NK-92 treated with Interleukin-12 subunit alpha and Interleukin-12 subunit beta, amount 100 ng/mL, for 24 hours (cell line): Measurements from ENCODE around the gene PPP1R26.
A peak's percentile ranks its signal among the peaks of the same experiment; 100 is the strongest.

Experiments used
- DNase-seq: peaks from one replicate; lab custom pipeline; 2025; lab: John Stamatoyannopoulos, UW

The PPP1R26 gene

GRCh38 chr9:135489188-135489906 is 9.8 kb downstream of the PPP1R26 start:
- DNase-seq = no peak

GRCh38 chr9:135490166-135490870 is 10.7 kb downstream of the PPP1R26 start:
- DNase-seq = no peak

- no peak for DNase-seq
Observed at GRCh38 chr9:135490980-135491464, 11.4 kb downstream of the PPP1R26 start.

- no peak for DNase-seq
Observed at GRCh38 chr9:135491764-135492163, 12.2 kb downstream of the PPP1R26 start.

- DNase-seq = no peak
Observed at GRCh38 chr9:135492886-135493669, 13.5 kb downstream of the PPP1R26 start.

- no peak for DNase-seq
Observed at GRCh38 chr9:135494791-135495559, 15.4 kb downstream of the PPP1R26 start.

GRCh38 chr9:135498381-135499126 is 19.0 kb downstream of the PPP1R26 start:
- DNase-seq = no peak

GRCh38 chr9:135499326-135500070 is 19.9 kb downstream of the PPP1R26 start:
- peak; percentile 50 for DNase-seq

GRCh38 chr9:135500071-135500524 is 20.5 kb downstream of the PPP1R26 start:
- DNase-seq = no peak

- DNase-seq = peak; percentile 66
Observed at GRCh38 chr9:135500525-135501260, 21.1 kb downstream of the PPP1R26 start, which contains the start of gene MRPS2. Gene MRPS2 (plus strand): TSS chr9:135500682. CDS start chr9:135500711, 29 bp downstream.

GRCh38 chr9:135501261-135502167 is 21.9 kb downstream of the PPP1R26 start:
- no peak for DNase-seq

- no peak for DNase-seq
Observed at GRCh38 chr9:135502168-135502872, 22.7 kb downstream of the PPP1R26 start.

- DNase-seq = no peak
Observed at GRCh38 chr9:135502873-135503321, 23.3 kb downstream of the PPP1R26 start.

- no peak for DNase-seq
Observed at GRCh38 chr9:135503371-135504261, 24.0 kb downstream of the PPP1R26 start.

GRCh38 chr9:135504262-135505243 is 25.0 kb downstream of the PPP1R26 start:
- DNase-seq = peak; percentile 30
